D721Med (cell line): Measurements from ENCODE around the gene AFF3.

Experiments
- DNase-seq: peaks from one replicate; pipeline ENCODE4 v3.0.0; 2011; ENCODE audit warnings: low spot score; ENCODE audit not compliant: insufficient read length
- FAIRE-seq: peaks from 2 replicates; lab custom pipeline; 2011; peaks lifted over from hg19 to GRCh38; lab: Jason Lieb, UNC
- CTCF ChIP-seq: IDR thresholded peaks from 2 replicates; pipeline ENCODE4 v1.5.1; 2012; ENCODE audit warnings: mild to moderate bottlenecking, control low read depth; ENCODE audit not compliant: insufficient read depth; ENCODE audit errors: missing control alignments

AFF3 gene

DNA sequence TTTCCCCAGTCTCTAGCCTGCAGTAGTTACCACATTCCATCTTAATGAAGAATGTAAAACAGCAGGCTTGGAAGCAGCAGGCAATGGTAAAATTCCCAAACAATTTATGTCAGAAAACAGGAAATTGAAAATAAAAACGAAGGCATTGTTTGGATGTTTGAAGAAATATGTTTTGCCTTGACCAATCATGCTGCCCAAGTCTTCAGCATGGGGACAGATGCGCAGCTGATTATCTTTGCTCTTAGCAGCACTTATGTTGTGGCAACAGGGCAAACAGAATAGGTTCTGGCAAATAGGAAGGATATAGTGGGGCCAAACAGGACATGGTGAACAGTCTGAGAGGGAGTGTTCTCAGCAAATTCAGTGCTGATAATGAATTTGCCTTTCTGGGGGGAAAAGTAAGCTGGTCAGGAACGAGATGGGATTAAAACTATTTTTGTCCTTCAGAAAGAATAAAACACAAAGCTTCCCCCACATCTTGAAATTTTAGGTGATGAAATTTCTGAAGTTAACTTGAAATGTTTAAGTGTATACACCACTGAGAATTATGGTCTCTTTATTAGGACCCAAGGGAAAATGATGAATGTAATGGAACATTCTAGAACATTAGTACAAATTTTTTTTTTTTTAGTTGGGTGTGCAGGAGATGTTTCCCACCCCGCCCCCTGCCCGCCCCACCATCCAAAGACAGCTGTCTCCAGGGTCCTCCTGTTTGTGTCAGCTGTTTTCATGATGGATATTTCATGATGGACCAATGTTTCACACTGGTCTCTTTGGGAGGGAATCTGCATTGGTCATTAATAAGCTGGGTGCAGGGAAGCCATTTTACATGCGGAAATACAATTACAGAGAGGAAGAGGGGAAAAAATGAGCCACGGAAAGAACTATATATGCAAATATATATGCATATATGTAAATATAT is 413.0 kb downstream of the AFF3 start:
- DNase-seq = no peak
- TF ChIP-seq CTCF = no peak
- FAIRE-seq = no peak

DNA sequence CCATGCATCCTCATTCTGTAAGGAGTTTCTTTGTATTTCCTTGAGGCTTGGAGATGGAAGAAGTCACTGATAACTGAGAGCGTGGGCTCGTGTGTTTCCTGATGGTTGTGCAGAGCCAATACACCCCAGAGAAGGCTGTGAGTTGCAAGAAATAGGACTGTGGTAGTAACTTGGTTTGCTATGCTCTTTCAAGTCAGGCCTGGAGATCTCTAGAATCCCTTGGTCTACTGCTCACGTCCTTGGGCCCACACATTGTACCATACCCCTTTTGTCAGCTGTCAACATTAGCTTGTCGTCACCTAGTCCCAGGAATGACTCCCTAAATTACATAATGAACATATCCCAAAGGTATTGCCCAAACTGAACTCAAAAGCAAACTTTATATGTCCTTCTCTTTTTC is 414.2 kb downstream of the AFF3 start:
- DNase-seq = no peak
- FAIRE-seq = no peak
- no peak for TF ChIP-seq CTCF

DNA sequence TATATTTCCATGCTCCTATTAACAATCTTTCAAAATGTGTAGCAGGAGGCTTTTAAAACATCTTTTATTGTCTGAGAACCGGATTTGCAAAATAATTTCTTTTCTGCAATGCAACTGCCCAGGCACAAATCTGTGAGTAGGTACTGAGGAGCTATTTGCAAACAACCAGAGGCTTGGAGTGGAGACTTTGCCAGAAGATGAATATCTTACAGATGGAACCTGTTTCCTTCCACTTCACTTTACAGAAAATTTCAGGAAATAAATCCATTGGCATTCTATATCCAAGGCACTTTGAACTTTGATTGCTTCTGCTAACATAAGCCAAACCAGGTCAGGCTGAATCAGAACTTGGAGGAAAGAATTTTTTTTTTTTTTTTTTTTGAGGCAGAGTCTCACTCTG is 415.2 kb downstream of the AFF3 start:
- FAIRE-seq (no peak), DNase-seq (no peak)
- TF ChIP-seq CTCF = no peak

- FAIRE-seq (no peak), DNase-seq (no peak)
- TF ChIP-seq CTCF = no peak
These were observed 415.7 kb downstream of the AFF3 start for GRCh38 chr2:99726691-99727090.

GRCh38 chr2:99725820-99726219 is 416.6 kb downstream of the AFF3 start:
- FAIRE-seq (no peak), DNase-seq (no peak)
- no peak for TF ChIP-seq CTCF

- no peak for FAIRE-seq
- no peak for TF ChIP-seq CTCF
These were observed 419.9 kb downstream of the AFF3 start for GRCh38 chr2:99722476-99722875.

GRCh38 chr2:99719102-99719501 is 423.3 kb downstream of the AFF3 start:
- FAIRE-seq (no peak), DNase-seq (no peak)

More at GRCh38 chr2:99722476-99722875, 419.9 kb downstream of the AFF3 start:
- DNase-seq = no peak

More at GRCh38 chr2:99719102-99719501, 423.3 kb downstream of the AFF3 start:
- TF ChIP-seq CTCF = no peak
